Measurements from ENCODE around the gene ADGRB3. TPM values are rescaled to one million over a fixed set of nuclear protein-coding genes. Genes with fewer than 3 reads are reported as not detected.

ADGRB3 gene
- total RNA-seq, 1 experiment from 2014 or later: 0.11 TPM

- Histone ChIP-seq H3K4me1 (ENCODE audit: insufficient read depth, low read length) (no peaks in the 10 kb centered on the region), H3K4me2 (ENCODE audit: low read length) (no peak overlapping the region), H3K9me2 (replicated peaks; ENCODE audit: low read length) (no peaks in the 10 kb centered on the region), H3K36me3 (ENCODE audit: low read depth, low read length) (no peaks in the 10 kb centered on the region), H4K20me1 (ENCODE audit: low read length) (no peaks in the 10 kb centered on the region), H3K9ac (ENCODE audit: low read length) (no peak overlapping the region), H3K79me2 (ENCODE audit: low read length) (no peaks in the 10 kb centered on the region), H3K4me3 (ENCODE audit: low read length) (no peak overlapping the region), H3K9me3 (ENCODE audit: low read length) (no peaks in the 10 kb centered on the region), H2AFZ (ENCODE audit: low read length) (no peak overlapping the region), H3K27ac (ENCODE audit: low read length) (no peak overlapping the region), H3F3A (ENCODE audit: low read length, unreplicated experiment) (no peaks in the 10 kb centered on the region), H3K27me3 (ENCODE audit: low read length) (no peaks in the 10 kb centered on the region)
- POLR2A ChIA-PET (ENCODE audit: unreplicated experiment): no interaction called here
- DNase-seq (no peak), ATAC-seq (no peak)
- intact Hi-C loops (cut with micrococcal nuclease): no loop called here
- no TSS peak for BruUV-seq (replicated peaks)
- TF ChIP-seq, protein P1, sequence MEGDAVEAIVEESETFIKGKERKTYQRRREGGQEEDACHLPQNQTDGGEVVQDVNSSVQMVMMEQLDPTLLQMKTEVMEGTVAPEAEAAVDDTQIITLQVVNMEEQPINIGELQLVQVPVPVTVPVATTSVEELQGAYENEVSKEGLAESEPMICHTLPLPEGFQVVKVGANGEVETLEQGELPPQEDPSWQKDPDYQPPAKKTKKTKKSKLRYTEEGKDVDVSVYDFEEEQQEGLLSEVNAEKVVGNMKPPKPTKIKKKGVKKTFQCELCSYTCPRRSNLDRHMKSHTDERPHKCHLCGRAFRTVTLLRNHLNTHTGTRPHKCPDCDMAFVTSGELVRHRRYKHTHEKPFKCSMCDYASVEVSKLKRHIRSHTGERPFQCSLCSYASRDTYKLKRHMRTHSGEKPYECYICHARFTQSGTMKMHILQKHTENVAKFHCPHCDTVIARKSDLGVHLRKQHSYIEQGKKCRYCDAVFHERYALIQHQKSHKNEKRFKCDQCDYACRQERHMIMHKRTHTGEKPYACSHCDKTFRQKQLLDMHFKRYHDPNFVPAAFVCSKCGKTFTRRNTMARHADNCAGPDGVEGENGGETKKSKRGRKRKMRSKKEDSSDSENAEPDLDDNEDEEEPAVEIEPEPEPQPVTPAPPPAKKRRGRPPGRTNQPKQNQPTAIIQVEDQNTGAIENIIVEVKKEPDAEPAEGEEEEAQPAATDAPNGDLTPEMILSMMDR (conservative IDR thresholded peaks at IDR 0.05; ENCODE audit: low read depth, low read length): no peak
- TF ChIP-seq EZH2phosphoT487 (IDR thresholded peaks at IDR 0.05; ENCODE audit: borderline replicate concordance, low read length) (no peak), EZH2 (IDR thresholded peaks at IDR 0.05; ENCODE audit: low read length, unreplicated experiment) (no peak)
- CTCF ChIA-PET: no interaction called here
Observed at GRCh38 chr6:69063401-69063800, 428.3 kb downstream of the ADGRB3 start.

GRCh38 chr6:69064226-69064625 is 429.1 kb downstream of the ADGRB3 start:
- no peak overlapping the region for H2AFZ ChIP-seq (ENCODE audit: low read length)
- no peak overlapping the region for H3K4me2 ChIP-seq (ENCODE audit: low read length)
- BruUV-seq (replicated peaks): no TSS peak
- H3F3A ChIP-seq (ENCODE audit: low read length, unreplicated experiment): no peaks in the 10 kb centered on the region
- no peaks in the 10 kb centered on the region for H3K36me3 ChIP-seq (ENCODE audit: low read depth, low read length)
- ATAC-seq (no peak), DNase-seq (no peak)
- no peaks in the 10 kb centered on the region for H3K27me3 ChIP-seq (ENCODE audit: low read length)
- H4K20me1 ChIP-seq (ENCODE audit: low read length): no peaks in the 10 kb centered on the region
- H3K27ac ChIP-seq (ENCODE audit: low read length): no peak overlapping the region
- no peak overlapping the region for H3K4me3 ChIP-seq (ENCODE audit: low read length)
- no peaks in the 10 kb centered on the region for H3K9me3 ChIP-seq (ENCODE audit: low read length)
- no peaks in the 10 kb centered on the region for H3K9me2 ChIP-seq (replicated peaks; ENCODE audit: low read length)
- no peaks in the 10 kb centered on the region for H3K4me1 ChIP-seq (ENCODE audit: insufficient read depth, low read length)
- intact Hi-C loops (cut with micrococcal nuclease): no loop called here
- no peaks in the 10 kb centered on the region for H3K79me2 ChIP-seq (ENCODE audit: low read length)
- ChIA-PET CTCF (no interaction called here), POLR2A (ENCODE audit: unreplicated experiment) (no interaction called here)
- TF ChIP-seq EZH2phosphoT487 (IDR thresholded peaks at IDR 0.05; ENCODE audit: borderline replicate concordance, low read length) (no peak), EZH2 (IDR thresholded peaks at IDR 0.05; ENCODE audit: low read length, unreplicated experiment) (no peak)
- TF ChIP-seq, protein P1 (conservative IDR thresholded peaks at IDR 0.05; ENCODE audit: low read depth, low read length): no peak
- H3K9ac ChIP-seq (ENCODE audit: low read length): no peak overlapping the region

DNA sequence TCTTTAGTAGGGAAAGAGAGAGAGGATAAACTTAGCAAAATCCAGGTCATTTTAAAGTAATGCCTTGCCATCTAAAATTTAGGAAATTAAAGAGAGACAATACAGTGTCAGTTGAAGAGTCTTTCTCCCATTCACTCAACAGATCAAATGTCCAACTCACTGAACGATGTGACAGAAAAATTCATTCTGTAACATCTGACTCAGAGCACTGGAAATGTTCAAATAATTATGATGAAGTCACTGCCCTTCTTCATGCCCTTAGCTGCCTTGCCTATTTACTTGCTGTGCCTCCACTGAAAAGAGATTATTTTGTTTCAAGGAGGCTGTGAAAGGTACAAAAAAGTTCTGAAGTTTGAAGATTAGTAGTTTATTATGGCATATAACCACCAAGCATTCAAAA is 434.8 kb downstream of the ADGRB3 start:
- H3K9ac ChIP-seq (ENCODE audit: low read length): no peak overlapping the region
- H3K9me3 ChIP-seq (ENCODE audit: low read length): no peaks in the 10 kb centered on the region
- no peaks in the 10 kb centered on the region for H3K4me1 ChIP-seq (ENCODE audit: insufficient read depth, low read length)
- H3K27me3 ChIP-seq (ENCODE audit: low read length): no peaks in the 10 kb centered on the region
- BruUV-seq (replicated peaks): no TSS peak
- intact Hi-C loops (cut with micrococcal nuclease): no loop called here
- ATAC-seq (no peak), DNase-seq (no peak)
- H2AFZ ChIP-seq (ENCODE audit: low read length): no peak overlapping the region
- H3K9me2 ChIP-seq (replicated peaks; ENCODE audit: low read length): no peaks in the 10 kb centered on the region
- TF ChIP-seq, protein P1 (conservative IDR thresholded peaks at IDR 0.05; ENCODE audit: low read depth, low read length): no peak
- ChIA-PET POLR2A (ENCODE audit: unreplicated experiment) (no interaction called here), CTCF (no interaction called here)
- H3K79me2 ChIP-seq (ENCODE audit: low read length): no peaks in the 10 kb centered on the region
- no peaks in the 10 kb centered on the region for H3K36me3 ChIP-seq (ENCODE audit: low read depth, low read length)
- no peak overlapping the region for H3K4me2 ChIP-seq (ENCODE audit: low read length)
- no peaks in the 10 kb centered on the region for H3F3A ChIP-seq (ENCODE audit: low read length, unreplicated experiment)
- no peaks in the 10 kb centered on the region for H4K20me1 ChIP-seq (ENCODE audit: low read length)
- no peak overlapping the region for H3K27ac ChIP-seq (ENCODE audit: low read length)
- H3K4me3 ChIP-seq (ENCODE audit: low read length): no peak overlapping the region
